HG03342 (cell line): ENCODE results near the gene TAP2.

Source experiments
- ATAC-seq: cut with Tn5 transposase; IDR thresholded peaks from one replicate; pipeline ENCODE4 v1.9.1; 2021; ENCODE audit warnings: mild to moderate bottlenecking, moderate library complexity; ENCODE audit not compliant: unreplicated experiment

TAP2 gene

DNA sequence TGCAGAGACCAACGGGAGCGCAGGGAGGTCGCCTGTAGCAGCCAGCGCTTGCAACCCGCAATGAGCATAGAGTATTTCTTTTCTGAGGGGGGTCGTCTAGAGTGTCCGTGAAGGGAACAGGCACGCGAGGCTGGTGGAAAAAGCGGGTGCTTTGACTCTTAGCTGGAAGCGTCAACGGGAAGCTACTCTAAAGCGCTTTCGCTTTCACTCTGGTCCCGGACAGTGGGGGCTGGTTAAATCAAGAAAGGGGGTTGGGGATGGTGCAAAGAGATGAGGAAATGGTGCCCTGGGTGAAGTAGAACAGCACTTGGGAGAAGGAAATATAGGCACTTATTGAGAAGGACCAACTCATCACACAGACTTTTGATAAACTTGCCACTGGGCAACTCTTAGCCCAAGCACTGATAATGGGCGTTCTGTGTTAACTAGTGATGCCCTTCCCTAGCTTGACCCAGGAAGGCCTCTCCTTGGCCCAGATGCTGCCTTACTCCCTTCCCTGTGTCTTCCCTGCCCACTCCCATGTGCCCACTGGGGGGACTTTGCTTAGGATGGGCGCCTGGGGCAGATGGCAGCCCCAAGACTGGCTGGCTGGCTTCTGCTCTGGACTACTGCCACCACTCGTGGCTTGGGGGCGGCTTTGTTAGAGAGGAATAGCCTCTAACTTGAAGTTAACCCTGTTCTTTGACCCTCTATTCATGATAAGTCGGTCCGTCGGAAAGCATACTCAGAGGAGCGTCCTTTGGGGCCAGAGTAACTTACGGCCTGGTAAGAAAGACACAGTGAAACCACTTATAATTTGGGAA is 16.0 kb upstream of the TAP2 start:
- no peak for ATAC-seq

DNA sequence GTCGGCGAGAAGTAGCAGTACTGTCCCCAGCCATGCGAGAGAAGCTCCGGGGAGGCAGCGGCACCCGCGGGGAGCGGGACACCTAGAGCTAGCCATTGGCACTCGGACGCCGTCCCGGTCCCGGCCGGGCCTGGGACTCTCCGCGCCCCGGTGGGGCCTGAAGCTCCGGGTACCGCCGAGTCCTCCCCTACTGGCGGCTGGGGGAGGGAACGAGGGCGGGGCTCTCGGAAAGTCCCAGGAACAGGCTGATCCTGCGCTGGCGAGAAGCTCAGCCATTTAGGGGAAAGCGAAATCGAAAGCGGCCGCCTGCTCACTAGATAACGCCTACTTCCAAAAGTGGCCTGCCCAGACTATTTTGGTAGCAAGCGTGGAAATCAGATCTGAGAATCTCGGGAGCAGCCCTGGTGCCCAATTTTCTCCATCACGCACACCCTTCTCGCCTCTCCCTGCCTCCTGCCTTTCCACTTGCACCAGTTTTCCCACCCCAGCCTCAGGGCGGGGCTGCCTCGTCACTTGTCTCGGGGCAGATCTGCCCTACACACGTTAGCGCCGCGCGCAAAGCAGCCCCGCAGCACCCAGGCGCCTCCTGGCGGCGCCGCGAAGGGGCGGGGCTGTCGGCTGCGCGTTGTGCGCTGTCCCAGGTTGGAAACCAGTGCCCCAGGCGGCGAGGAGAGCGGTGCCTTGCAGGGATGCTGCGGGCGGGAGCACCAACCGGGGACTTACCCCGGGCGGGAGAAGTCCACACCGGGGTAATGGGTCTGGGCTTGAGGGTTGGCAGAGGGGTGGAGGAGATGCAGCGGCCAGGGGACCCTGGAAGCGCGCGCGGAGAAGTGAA is 15.2 kb upstream of the TAP2 start, which contains the start of the genes PSMB9 and TAP1:
PSMB9 (plus strand) TSS at position 652 of the 835 bp plus-strand sequence; CDS start at position 690, 38 bp downstream.
TAP1 (minus strand) TSS at position 164 of the 835 bp plus-strand sequence; CDS start at position 96, 68 bp downstream.
- peak; percentile 78 for ATAC-seq

DNA sequence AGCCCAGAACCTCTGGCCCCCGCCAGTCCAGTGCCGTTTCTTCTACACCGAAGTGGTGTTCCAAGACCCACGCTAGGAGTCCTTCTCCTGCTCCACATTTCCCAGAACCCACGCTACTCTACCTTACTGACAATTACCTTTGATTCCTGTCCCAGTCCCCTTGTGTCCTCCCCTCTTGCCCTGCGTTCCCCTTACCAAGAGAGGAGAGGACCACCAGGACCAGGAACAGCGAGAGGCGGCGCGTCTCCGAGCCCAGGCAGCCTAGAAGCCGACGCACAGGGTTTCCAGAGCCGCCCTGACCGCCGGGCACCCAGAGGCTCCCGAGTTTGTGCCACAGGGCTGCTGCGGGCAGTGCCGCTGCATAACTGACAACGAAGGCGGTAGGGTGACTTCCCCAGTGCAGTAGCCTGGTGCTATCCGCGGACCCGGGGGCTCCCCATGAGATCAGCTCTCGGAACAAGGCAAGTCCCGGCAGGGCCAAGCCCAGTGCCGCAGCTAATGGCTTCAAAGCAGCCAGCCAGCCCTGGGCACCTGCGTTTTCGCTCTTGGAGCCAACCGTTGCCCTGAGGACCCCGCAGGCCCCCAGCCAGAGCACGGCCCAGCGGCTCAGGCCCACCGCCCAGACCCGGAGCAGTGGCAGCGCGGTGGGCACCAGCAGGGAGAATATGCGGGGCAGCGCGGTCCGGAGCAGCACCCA is 14.5 kb upstream of the TAP2 start:
- ATAC-seq = no peak

DNA sequence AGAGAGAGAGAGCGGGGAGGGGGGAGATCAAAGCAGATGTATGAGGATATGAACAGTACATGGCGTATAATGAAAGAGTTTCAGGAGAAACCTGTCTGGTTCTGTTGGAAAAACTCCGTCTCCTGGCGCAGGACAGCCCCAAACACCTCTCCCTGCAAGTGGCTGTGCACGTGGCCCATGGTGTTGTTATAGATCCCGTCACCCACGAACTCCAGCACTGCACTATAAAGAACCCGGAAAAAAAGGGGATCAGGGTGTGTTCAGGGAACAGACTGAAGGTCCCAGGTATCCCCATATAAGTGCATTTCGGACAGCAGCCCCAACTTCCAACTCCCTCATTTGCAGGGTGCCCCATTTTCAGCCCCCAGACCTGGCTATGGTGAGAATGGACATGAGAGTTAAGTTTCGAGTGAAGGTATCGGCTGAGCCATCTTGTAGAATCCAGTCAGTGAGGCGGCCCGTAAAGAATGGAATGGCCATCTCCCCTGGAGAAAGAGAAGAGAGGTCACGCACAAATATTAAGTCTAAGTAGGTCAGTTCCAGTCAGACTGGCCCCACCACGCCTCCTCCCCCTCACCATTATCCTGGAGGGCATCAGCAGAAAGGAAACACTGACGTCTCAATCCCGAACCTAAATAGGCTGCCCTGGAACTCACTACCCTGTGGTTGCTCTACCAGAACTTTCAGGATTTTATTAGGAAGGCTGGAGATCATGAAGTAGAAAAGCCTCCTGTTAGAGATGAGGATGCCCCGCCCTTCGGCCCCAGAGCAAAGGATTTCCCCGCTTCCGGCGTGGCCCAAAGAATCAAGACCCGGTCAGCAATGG is 13.7 kb upstream of the TAP2 start:
- ATAC-seq = no peak

DNA sequence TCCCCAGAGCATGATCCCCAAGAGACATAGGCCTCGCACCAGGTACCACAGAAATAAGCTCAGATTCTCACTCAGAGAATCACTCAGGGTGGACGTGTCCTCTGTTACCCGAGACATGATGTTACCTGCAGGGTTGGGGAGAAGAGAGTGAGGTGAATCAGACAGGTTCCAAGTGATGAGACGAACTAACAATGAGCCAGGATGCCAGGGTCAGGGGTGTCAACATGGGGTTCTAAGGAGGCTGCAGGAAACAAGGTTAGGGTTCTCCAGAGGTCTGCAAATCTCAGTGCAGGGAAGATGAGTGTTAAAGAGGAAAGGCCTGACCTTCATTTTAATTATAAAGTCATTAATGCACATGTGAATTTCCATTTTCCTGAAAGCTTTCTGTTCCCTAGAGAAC is 12.5 kb upstream of the TAP2 start:
- ATAC-seq = no peak

DNA sequence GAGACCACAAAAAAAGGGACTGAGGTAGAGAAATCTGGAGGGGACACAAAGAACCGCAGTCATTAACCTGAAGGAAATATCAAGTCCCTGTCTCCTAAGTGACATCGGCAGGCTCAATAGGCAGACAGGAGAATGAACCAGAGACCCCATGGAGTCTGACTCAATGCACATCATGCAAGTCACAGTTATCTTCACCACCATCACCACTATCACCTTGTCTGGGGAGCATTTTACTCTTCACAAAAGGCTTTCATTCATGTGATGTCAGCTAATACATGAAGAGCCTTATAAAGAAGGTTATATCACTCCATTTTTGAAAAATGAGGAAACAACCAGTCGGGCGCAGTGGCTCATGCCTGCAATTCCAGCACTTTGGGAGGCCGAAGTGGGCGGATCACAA is 10.6 kb upstream of the TAP2 start:
- ATAC-seq = no peak

DNA sequence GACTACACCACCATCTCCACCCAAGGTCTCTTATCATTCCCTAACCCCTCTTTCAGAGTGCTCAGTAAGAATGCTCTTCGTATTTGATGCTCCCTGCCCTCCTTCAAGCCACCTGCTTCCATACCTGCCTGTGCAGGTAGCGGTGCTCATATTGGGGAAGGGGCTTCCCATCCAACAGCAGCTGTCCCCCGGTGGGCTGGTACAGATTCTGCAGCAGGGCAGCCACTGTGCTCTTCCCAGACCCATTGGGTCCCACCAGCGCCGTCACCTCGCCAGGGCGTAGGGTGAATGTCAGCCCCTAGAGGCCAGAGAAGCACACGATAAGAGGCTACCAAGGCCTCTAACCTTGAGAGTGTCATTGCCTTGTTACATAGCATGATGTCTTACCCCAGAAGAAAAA is 9.3 kb upstream of the TAP2 start:
- no peak for ATAC-seq

DNA sequence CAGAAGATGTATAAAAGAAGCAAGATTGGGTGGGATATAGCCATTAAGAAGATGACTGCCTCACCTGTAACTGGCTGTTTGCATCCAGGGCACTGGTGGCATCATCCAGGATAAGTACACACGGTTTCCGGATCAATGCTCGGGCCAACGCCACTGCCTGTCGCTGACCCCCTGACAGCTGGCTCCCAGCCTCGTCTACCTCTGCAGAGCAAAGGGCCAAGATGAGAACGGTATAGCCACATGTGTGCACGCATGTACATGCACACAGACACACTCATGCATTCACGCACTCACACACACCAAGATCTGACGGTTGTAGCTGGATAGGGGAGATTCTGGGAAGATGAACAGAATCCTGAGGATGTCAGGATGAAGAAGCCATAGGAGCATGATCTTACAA is 8.5 kb upstream of the TAP2 start:
- ATAC-seq = no peak

DNA sequence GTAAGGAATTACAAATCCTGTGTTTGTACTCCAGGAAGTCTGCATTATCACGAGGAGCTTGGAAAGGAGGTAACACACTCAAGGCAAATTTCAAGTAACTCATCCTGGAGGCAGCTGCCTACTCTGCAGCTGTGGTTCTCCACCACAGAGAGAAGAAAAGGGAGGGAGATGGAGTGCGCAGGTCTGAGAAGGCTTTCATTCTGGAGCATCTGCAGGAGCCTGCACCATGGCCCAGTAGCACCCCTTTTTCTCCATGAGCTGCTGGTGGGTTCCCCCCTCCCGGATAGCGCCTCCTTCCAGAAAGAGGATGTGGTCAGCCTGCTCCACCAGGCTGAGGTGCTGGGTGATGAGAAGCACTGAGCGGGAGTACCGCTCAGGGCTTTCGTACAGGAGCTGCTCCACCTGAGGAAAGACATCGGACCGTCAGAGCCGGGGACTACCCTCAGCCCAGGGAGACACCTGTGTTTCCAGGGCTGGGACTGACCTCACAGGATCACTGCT is 6.9 kb upstream of the TAP2 start:
- ATAC-seq = no peak

DNA sequence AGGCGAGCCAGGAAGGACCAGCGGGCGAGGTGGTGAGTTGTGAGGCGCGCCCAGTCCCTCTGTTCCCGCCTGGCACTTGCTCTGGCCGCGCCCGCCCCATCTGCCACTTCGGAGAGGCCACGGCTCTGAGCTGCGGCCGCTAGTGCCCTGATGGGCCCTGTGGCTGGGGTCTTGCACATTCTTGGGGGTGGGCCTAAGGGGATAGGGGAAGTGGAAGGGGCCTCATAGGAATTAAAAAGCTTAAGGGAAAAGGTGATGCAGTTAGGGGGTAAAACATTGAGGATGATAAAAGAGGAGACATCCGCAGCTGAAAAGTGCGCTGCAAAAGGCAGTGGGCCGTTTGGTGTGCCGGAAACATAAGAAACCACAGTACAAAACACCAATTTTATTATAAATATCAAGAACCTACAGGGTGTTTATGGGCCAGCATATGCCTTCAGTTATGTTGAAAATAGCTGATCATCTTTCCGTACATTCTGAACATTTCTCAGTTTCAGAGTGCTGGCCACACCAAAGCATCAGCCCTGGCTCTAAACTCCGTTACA is 6.4 kb upstream of the TAP2 start:
- ATAC-seq = no peak

DNA sequence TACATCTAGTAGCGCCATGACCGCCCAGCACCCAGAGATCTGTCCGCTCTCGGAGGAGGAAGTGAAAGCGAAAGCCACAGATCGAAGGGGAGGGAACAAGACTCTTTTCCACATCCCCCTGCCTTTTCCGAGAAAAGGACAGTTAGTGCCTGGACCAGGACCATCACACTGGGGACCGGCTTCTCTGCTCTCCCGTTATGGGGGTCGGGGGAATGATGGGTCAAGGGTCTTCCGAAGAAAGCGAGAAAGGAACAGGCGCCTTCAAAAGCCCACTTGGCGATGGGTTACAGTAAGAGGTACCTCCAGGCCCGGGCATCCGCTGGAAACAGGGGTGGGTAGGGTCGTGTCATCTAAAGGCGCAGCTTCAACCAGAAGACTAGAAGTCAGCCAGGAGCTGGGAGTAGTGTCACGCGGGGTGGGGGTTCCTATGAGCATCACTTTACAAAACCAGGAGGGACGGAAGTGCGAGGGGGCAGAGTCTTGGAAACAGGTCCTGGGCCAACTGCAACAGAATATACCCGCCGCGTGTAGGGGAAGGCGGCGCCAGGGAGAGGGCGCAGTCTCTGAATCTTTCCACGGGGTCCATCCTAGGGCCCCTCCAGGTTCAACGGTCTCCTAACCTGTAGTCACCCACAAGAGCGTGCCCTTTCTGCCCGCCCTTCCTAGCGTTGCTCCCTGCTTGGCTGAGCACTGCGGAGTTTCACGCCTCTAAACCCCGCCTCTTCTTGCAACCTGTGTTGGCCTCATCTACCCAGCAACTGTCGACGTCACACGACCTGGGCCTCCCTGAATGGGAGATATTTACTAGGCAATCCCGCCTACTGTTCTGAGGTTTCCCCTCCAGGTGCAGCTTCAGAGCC is 5.7 kb upstream of the TAP2 start, which contains the start of gene PSMB8:
PSMB8 (minus strand) TSS at position 69 of the 860 bp plus-strand sequence; CDS start at position 18, 51 bp downstream.
- ATAC-seq = peak; percentile 67

DNA sequence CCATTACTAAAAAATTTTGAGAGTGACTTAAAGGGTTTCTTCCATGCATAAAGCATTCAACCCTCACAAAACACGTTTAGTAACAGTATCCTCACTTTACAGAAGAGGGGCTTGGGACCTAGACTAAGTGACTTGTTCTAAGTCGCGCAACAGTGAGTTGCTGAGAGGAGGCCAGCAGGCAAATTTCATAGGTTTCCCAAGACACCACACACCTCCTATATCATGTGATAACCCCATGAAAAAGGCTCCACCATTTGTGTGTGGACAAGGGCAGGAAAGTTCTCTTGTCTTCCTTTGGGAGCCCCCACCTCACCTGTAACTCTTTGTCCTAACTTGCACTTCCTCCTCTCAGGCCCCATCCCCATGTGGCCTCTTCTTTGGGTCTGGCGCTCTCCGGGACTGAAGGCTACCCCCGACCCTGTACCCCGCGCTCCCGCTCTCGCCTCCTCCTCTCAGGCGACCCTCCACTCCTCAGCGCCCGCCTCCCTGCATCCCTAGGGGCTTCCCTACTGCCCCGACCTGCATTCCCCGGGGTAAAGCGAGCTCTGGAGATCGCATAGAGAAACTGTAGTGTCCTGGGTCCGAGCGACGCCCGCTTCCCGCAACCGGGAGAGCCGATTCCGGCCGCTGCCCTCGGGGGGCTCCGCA is 4.9 kb upstream of the TAP2 start:
- ATAC-seq = no peak

DNA sequence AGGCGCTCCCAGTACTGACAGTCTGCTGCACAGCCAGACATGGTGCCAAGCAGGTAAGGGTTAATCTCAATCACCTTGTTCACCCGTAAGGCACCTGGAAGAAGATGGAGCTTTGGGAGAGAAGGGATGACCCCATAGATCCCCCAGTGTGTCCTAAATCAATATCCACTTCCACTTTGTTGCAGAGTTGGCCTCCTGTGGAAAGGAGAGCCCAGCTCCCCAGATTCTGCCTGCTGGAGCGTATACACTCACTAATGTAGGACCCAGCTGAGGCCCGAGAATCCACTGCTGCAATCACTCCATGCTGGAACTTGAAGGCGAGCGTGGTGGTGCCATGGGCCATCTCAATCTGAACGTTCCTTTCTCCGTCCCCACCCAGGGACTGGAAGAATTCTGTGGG is 4.2 kb upstream of the TAP2 start:
- ATAC-seq = no peak

DNA sequence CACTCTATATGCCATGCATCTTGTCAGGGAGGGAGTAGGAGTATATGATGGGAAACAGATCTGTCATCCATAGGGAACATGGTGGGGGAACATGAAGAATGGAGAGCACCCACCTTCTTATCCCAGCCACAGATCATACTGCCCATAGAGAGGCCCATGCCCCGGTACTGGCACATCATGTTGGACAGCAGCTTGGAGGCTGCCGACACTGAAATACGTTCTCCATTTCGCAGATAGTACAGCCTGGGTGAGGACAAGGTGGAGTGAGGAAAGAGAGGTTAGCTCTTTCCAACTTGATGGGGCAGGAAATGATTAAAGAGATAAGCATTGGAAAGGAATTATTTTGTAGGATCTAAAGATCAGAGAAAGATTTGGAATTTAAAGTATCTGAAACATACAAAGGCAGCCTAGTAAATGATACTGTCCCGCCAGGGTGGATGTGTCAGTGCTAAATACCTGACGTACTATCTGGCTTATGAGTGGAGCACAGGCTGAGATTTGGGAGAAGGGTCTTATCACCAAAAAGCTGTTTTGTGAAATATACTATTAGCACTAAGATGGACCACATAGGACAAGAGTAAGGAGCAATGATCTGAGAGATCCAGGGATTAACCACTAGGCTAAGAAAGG is 3.6 kb upstream of the TAP2 start:
- no peak for ATAC-seq

DNA sequence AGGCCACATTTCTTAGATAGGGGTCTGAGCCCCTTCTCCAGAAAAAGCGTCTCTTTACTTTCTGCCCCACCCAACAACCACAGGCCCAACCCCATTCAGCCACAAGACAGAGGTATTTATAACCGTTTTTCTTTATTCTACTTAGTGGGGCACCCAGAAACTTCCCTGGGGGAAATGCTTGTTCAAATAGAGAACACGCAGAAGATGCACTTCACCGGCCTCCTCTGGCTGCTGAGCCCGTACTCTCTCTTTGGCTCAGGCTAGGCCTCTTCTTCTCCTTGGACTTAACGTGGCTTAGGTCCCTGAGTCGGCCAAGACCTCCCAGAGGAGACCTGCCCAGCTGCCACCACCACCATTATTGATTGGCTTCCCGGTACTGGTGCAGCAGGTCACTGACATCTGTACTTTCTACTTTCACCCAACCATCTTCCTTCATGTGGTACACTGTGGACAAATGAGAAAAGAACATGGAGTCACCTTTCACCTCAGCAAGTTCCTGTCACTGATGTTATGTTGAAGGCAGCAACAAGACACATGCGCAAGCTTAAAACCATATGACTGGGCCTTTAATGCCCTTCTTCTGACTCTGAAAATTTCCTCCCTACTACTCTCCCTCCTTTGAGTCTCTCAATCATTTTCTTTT is 2.2 kb upstream of the TAP2 start:
- ATAC-seq = no peak

DNA sequence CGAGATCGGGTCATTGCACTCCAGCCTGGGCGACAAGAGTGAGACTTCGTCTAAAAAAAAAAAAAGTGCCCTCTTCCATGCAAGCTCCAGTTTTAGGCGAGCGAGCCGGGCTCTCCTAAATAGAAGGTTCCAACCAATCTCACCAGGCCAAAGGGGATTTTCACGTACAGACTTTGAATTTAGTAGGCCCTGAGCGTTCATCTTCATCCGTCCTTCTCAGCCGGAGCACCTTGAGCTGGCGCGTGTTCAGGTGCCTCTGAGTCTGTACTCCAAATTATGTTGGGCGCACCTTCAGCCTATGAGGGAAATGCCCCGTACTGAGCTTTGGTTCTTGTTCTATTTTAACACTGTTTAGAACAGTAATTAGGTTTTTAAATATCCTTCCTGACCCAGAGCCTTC is 817 bp upstream of the TAP2 start:
- no peak for ATAC-seq

DNA sequence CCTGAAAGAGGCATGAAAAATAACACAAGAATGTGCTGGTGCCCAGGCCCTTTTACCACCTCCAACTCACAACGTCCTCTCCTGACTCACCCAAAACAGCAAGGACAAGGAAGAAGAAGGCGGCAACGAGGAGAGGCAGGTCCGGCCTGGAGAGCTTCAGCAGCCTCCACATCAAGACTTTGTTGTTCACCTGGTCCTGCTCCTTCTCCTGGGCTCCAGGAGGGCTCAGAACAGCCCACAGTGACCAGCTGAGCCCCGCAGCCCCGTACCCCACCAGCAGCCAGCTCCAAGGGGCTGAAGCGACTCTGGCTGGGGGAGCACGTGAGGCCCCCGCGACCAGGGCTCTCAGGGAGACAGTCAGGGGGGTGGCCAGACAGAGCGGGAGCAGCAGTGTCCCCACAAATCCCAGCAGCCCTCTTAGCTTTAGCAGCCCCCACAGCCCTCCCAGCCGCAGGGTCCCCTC is 857 bp downstream of the TAP2 start:
- no peak for ATAC-seq
